Head of caudate nucleus (tissue), 42 donors: ENCODE data around the gene KRTAP19-3.
"Not testable (repeated sequence)": the region's sequence is repeated elsewhere in the genome, so short reads cannot be mapped to it uniquely, and the experiment has no call there.

Experiments
- DNase-seq, 42 donors: peaks; one replicate each; pipeline versions ENCODE4 v3.0.0 to v3.0.0-alpha.2; 2020 to 2021; ENCODE audit warnings: mixed read lengths in 7 of 42
- intact Hi-C: fragments of 100-400 bp; cut with DNase I; formaldehyde crosslinking; loops from one replicate; pipeline ENCODE4 v1.15.0; 2022

Gene KRTAP19-3

DNA sequence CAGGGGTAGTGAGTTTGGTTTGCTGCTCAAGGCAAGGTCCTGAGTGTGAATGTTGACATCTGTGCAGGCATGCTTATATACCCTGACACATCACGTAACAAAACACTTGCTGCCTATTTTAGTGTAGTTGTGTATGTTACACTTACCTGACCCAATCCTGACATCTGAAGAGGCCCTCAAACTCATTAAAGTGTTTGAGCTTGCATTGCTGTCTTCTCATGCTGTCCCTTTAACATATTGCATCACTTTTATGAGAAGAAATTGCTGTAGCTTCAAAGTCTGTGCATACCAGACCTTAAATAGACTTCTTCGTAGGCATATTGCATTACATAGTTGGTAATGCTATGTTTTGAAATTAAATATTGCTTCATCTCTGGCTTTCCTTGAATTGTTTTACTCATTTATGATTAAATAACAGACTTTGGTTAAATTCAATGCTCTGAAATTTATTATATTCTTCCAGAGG is at the start of gene KRTAP19-3:
Gene KRTAP19-3 (minus strand): TSS at position 51 of the 466 bp plus-strand sequence. CDS start 56 bp downstream, outside the sequence.
- no peak for DNase-seq

DNA sequence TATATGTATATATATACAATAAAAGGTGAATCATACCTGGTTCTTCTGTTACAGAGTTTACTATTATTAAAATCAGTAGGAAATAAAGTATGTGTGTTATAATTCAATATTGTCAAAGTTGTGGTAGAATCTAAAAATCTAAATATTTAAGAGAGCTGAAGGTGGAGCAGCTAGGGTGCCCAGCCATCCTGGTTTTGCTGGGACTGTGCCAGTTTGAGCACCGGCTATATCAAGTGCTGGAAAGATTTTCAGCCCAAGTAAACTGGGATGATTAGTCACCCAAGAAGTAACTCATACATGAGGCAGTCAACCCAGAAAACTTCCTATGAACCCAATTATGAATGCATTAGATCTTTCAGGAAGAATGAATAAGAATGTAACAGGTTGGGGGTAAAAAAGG is 27.1 kb upstream of the KRTAP19-3 start:
- intact Hi-C loops, result no loop called here
- no peak for DNase-seq

More for the DNA sequence above, at the start of gene KRTAP19-3:
- intact Hi-C loops, result no loop called here

DNA sequence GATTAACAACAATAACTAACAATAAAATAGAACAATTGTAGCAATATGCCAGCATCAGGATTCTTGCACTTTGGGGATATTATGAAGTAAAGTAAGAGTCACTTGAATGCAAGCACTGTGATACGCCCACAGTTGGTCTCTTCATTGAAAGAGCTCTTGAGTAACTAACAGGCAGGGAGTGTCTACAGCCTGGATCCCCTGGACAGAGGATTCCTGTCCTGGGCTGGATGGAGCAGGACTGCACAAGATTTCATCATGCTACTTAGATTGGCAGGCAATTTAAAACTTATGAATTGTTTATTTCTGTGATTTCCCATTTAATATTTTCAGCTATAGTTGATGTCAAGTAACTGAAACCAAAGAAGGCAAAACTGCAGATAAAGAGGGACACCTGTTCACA is 23.9 kb upstream of the KRTAP19-3 start:
- no peak for DNase-seq
- intact Hi-C loops, result no loop called here

DNA sequence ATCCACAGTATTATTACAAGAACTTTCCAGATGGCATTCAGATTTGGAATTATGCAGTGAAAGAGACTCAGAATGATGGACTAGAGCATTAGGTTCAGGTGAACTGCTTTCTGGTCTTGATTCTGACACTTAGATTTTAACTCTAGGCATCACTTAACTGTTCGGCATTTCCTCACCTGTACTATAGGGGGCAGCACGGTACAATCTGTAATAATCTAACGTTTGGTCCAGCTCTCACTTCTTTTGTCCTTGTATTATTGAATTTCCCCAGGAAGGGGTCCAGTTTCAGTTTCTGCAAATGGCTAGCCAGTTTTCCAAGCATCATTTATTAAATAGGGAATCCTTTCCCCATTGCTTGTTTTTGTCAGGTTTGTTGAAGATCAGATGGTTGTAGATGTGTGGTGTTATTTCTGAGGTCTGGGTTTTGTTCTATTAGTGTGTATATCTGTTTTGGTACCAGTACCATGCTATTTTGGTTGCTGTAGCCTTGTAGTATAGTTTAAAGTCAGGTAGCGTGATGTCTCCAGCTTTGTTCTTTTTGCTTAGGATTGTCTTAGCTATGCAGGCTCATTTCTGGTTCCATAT is 13.9 kb upstream of the KRTAP19-3 start:
- DNase-seq, intact Hi-C loops: not testable (repeated sequence)

GRCh38 chr21:30502041-30502440 is 10.2 kb upstream of the KRTAP19-3 start, which contains the start of gene KRTAP19-5:
Gene KRTAP19-5 (minus strand): TSS chr21:30502141. CDS start chr21:30502090, 51 bp downstream.
- DNase-seq, result no peak
- intact Hi-C loops, result no loop called here

- DNase-seq, result no peak
- intact Hi-C loops, result no loop called here
Measured at GRCh38 chr21:30497065-30497464, 5.3 kb upstream of the KRTAP19-3 start, which contains the start of gene KRTAP19-4. Gene KRTAP19-4 (minus strand): TSS chr21:30497165. CDS start chr21:30497110, 55 bp downstream.

DNA sequence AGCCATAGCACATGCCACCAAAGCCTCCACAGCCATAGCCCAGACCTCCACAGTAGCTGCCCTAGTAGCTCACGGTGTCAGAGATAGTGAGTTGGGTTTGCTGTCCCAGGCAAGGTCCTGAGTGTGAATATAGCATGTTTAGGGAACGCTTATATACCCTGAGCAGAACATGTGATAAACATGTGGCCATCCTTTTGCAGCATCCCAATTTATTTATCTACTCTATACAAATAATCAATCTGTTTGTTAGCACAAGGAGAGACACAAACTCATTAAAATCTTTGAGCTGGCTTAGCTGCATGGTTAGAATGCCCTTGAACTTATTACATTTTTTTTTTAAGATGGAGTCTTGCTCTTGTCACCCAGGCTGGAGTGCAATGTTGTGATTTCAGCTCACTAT is 4.5 kb downstream of the KRTAP19-3 start, which contains the start of gene KRTAP19-2:
Gene KRTAP19-2 (minus strand): TSS at position 101 of the 400 bp plus-strand sequence. CDS start 88 bp downstream, at position 13.
- DNase-seq, result no peak
- intact Hi-C loops, result no loop called here

- no peak for DNase-seq
- intact Hi-C loops, result no loop called here
Measured at GRCh38 chr21:30486180-30486579, 5.6 kb downstream of the KRTAP19-3 start.

DNA sequence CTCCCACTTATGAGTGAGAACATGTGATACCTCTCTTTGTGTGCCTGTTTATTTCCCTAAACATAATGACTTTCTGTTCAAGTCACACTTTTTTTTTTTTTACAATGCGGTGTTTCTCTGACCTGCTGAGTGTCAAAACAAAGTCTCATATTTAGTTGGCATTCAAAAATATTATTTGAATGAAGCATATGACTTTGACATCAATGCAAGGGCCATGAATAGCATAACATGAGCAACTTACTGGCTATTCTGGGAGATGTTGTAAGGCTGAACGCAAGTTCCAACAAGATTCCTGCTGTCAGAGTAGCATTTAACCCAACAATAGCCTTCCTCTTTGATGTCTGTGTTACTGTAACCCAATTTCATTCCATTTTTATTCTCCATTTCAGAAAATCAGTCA is 9.7 kb downstream of the KRTAP19-3 start:
- intact Hi-C loops, result no loop called here
- DNase-seq, result no peak

DNA sequence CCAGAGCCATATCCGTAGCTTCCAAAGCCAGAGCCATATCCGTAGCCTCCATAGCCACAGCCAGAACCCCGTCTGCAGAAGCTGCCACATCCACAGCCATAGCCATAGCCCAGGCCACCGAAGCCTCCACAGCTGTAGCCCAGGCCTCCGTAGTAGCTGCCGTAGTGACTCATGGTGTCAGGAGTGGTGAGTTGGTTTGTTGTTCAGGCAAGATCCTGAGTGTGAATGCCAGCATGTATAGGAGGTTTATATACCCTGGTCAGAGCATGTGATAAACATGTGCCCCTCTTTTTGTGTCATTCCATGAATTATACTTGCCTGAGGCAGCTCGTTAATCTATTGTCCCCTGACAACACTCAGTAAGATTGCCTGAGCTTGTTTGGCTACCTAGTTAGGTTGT is 11.7 kb downstream of the KRTAP19-3 start, which contains the start of gene KRTAP19-1:
Gene KRTAP19-1 (minus strand): TSS at position 223 of the 400 bp plus-strand sequence. CDS start 50 bp downstream, at position 173.
- no peak for DNase-seq
- intact Hi-C loops, result no loop called here

DNA sequence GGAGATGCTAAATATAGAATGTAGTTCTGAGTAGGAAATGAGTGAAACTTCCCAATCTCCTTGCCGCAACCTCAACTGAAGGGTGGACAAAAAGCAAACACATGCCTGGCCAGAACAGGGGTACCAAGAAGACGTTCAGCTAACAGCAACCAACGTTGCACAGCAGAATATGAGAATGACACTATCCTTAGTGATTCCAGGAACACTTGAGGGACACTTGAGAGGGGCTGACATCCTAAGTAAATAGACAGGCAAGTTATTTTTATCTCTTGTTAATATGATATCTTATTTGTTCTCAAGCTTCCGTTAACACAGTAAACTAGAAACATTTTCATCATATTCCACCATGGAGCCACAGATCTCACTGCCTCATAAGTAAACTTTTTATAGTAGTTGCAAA is 12.6 kb downstream of the KRTAP19-3 start:
- no peak for DNase-seq
- intact Hi-C loops, result no loop called here

DNA sequence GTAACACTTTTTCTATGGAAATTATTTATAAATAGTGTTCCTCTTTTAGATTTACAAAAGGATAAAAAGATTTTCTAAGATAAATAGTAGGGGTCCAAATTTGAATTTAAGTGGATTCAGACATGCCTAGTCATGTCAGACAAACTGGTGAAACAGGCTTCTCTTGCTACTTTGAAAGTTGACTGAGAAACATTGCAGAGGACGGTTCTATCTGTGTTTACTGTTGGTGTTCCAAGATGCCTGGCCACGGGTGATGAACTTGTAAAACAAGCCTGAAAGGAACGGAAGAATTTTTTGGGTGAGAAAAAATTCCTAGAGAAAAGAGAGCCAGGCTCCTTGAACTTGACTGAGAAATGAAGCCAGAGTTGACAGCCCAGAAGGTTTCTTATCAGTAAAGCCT is 13.8 kb downstream of the KRTAP19-3 start:
- no peak for DNase-seq
- intact Hi-C loops, result no loop called here

GRCh38 chr21:30468900-30469714 is 22.7 kb downstream of the KRTAP19-3 start:
- intact Hi-C loops, result no loop called here
- no peak for DNase-seq

DNA sequence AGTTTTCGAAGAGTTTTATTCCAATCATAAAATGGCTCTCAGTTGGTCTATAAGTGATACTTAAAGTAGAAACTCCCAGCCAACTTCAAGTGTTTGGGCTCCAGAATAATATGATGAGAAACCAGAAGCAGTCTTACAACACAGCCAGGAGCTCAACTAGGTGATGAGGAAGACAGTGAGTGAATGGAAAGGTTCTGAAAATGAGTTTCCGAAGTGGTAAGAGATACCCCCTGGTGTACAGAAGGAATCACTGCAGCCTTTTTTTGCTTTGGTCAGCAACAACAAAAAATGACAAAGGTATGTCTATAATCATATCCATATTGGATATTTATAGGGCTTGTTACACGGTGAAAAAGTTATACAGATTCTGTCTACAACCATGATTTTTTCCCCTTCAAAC is 28.1 kb downstream of the KRTAP19-3 start:
- DNase-seq, result peak in 1 of 42 donors; percentile 2
- intact Hi-C loops, result no loop called here

GRCh38 chr21:30448514-30448913 is 43.3 kb downstream of the KRTAP19-3 start:
- DNase-seq, result no peak
- intact Hi-C loops, result no loop called here

DNA sequence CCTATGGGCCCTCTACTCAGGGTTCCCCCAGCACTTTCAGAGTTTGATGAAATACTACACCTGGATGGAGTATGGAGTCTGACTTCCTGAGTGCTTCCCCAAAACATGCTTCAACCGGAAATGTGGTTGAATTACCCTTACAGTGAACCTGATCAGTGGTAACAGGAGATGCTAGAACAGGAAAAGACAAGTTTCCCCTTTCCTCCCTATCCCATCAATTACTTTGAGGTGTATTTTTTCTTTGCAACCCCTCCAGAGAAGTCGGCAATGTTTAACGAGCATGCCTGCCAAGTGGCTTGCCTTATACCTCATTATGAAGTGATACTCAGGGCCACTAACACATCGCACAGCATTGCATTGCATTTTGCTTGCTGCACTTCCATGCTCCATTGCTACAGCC is 44.8 kb downstream of the KRTAP19-3 start:
- DNase-seq, result no peak
- intact Hi-C loops, result no loop called here

DNA sequence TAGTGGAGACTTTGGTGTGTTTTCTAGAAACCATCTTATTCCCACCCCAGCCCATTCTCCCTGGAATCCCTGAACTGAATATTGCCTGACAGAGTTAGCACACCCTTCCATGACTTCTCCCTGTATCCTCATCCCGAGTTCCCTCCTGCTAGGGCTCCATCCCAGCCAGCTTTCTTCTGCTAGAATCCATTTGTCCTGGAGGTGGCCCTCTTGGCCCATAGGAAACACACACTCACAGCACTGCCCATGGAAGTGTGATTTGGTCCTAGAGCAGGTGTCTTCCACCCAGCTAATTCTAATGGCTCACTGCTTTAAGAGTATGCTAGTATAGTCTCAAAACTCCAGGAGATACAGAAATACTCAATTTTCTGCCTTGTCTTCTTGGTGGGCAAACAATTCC is 47.6 kb downstream of the KRTAP19-3 start:
- DNase-seq, result no peak
- intact Hi-C loops, result no loop called here

GRCh38 chr21:30443226-30443625 is 48.6 kb downstream of the KRTAP19-3 start:
- intact Hi-C loops, result no loop called here

More at GRCh38 chr21:30443226-30443625, 48.6 kb downstream of the KRTAP19-3 start:
- no peak for DNase-seq
